DMS114 treated with DMSO at 0.1 percent for 48 hours (cell line): Measurements from ENCODE around the gene TSPAN16.

Experiments
- DNase-seq: peaks from one replicate; lab custom pipeline; 2025; ENCODE audit not compliant: unreplicated experiment; lab: John Stamatoyannopoulos, UW

The TSPAN16 gene

GRCh38 chr19:11267316-11268085 is 28.5 kb upstream of the TSPAN16 start:
- no peak for DNase-seq

GRCh38 chr19:11268783-11269267 is 27.1 kb upstream of the TSPAN16 start:
- no peak for DNase-seq

GRCh38 chr19:11269408-11269807 is 26.6 kb upstream of the TSPAN16 start:
- DNase-seq: no peak

GRCh38 chr19:11273296-11273695 is 22.7 kb upstream of the TSPAN16 start:
- DNase-seq: no peak

GRCh38 chr19:11273989-11274388 is 22.0 kb upstream of the TSPAN16 start:
- DNase-seq: no peak

GRCh38 chr19:11274533-11275086 is 21.4 kb upstream of the TSPAN16 start:
- no peak for DNase-seq

DNA sequence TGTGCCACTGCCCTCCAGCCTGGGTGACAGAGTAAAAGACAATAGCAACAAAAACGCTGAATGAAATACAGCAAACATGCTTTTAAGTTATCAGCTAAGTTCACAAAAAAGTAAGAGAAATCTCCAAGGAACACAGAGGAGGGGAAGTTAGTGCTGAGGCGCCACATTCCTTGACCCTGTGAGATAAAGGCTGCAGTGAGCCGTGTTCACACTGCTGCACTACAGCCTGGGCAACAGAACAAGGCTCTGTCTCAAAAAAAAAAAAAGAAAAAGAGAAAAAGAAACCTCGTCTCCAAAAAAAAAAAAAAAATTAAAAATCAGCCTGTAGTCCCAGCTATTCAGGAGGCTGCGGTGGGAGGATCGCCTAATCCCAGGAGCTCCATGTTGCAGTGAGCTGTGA is 17.3 kb upstream of the TSPAN16 start:
- DNase-seq: no peak

GRCh38 chr19:11279505-11280236 is 16.3 kb upstream of the TSPAN16 start:
- no peak for DNase-seq

DNA sequence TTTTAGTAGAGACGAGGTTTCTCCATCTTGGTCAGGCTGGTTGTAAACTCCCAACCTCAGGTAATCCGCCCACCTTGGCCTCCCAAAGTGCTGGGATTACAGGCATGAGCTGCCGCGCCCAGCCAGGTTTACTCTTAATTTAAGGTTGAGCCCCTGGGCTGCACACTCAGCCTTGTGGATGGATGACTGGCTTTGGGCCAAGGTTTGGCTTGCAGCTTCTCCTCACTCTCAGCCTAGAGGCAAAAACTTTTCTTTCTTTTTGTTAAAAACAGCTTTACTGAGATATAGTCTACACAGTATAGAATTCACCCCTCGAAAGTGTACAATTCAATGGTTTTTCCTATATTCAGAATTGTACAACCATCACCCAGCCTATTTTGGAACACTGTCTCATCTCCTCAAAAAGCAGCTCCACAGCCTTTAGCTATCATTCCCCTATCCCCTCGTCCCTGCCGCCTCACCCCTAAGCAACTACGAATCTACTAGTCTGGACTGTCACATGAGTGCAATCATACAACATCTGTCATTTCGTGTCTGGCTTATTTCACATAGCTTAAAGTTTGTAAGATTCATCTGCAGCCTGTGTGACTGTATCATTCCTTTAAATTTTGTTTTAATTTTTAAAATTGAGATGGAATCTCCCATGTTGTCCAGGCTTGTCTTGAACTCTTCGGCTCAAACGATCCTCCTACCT is 14.5 kb upstream of the TSPAN16 start:
- no peak for DNase-seq

DNA sequence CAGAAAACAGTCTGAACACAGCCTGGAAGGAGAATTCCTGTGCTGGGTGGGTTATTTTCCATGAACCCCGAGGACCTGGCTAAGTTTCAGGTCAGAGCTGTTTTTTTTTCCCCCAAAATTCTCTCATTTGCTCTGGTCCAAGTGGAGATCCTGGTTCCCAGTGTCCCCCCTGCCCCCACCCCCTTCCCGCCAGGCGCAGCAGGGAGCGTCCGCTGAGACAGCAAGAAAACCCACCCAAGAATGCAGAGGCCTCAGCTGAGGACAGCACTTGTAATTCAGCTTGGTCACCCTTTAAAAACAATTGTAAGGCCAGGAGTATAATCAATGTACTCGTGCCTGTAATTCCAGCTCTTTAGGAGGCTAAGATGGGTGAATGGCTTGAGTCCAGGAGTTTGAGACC is 11.4 kb upstream of the TSPAN16 start:
- DNase-seq: no peak

- DNase-seq: no peak
Observed at GRCh38 chr19:11286312-11286974, 9.5 kb upstream of the TSPAN16 start.

DNA sequence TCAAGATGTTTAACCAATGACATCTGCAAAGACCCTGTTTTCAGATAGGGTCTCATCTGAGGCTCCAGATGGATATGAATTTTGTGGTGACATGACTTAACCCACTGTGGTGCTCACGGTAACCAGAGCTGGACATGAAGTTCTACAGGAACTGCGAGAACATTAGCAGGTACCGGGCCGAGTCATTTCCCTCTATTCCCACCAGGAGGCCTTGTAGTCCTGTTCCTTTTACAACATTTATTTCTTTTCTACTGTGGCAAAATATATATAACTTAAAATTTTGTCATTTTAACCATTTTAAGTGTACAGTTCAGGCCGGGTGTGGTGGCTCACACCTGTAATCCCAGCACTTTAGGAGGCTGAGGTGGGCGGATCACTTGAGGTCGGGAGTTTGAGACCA is 7.6 kb upstream of the TSPAN16 start:
- DNase-seq: no peak

DNA sequence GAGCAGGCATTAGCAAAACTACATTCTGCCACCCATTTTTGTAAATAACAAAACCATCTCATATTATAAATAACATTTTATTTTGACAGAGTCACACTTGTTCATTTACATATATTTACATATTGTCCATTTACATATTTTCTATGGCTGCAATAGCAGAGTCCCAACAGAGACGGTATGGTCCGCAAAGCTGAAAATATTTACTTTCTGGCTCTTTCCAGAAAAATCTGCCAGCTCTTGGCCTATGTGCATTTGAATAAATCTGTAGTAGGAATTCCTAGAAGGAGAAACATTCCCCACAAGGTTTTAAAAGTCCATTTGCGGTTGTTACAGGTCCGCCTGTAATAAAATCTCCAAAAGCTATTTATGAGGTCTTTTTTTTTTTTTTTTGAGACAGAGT is 5.7 kb upstream of the TSPAN16 start:
- DNase-seq: no peak

GRCh38 chr19:11291415-11291814 is 4.5 kb upstream of the TSPAN16 start:
- no peak for DNase-seq

DNA sequence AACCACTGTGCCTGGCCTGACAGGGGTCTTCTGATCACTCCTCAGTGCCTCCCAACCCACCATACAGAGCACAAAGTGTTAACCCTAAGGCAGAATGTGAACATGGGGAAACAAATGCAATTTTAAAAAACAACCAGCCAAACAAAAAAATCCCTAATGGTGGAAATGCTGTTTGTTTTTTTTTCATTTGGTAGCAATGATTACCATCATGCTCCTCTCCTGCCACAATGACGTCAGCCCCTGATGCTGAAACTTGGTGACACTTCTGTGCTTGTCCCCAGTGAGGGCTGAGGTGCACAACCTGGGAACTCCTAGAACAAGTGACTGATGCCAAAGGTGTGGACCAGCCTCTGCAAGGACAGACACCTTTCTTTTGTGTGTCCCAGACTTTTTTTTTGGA is 4.0 kb upstream of the TSPAN16 start:
- no peak for DNase-seq

- peak; percentile 77 for DNase-seq
Observed at GRCh38 chr19:11293433-11294389, 2.2 kb upstream of the TSPAN16 start.

DNA sequence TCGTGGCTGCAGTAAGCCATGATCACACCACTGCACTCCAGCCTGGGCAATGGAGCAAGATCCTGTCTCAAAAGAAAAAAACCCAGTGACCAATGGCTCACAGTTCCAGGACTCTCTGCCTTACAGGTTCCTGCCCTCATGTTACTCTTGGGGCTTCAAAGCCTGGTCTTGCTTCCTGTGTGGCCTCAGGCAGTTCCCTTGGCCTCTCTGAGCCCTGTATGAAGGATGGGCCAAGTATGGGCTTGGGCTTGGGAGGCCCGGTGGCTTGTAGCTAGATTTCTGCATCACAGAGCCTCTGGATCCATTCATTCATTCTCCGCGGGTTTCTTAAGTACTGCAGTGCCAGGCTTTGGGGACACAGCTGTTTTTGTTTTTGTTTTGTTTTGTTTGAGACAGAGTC is 780 bp upstream of the TSPAN16 start:
- no peak for DNase-seq

DNA sequence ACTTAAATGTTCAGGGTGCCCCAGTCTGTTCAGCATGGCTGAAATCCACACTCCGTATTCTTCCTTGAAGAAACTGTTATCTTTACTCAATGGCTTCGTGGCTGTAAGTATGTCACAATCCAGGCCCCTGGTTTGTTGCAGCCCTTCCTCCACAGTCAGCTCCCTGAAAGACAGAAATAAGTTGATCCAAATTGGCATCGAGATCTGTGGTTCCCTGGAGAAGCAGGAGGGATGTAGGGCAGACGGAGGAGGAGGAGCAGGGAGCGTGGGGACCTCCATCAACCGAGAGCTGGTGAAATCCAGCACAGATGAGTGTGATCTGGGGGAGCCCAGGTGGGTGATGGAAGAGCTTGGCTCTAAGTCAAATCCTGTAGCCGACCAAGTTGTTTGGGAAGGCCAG is 304 bp downstream of the TSPAN16 start:
- DNase-seq: no peak

DNA sequence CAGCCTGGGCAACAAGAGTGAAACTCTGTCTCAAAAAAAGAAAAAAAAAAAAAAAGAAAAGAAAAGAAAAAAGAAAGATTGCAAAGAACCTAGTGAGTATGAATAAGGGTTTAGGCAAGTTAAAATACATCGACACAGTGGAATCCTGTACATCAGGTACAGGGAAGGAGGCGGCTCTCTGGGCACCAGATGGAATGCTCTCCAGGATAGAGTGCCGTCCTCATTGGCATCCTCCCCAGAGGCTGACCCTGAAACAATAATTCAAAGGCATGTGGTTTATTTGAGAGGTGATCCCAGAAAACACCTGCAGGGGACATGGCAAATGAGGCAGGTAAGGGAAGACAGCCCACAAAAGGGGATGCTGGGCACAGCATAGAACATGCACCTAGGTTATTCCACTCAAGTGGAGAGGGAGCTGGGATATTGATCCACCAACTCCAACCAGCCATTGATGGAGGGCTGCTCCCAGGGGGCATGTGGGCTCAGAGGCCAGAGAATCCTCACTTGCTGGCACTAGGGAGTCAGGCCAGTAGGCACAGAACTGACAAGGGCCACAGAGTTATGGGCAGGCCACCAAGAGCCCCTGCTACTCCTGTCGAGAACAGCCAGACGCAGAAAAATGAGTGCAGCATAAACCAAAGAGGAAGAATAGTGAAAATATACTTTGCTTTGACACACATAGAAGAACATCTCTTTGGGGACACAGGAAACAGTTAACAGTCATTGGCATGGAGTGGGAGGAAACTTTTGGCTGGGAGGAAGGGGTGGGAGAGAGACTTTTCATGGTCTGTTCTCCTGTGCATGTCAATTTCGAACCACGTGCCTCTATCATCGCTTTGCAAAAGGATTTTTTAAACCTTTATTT is 4.2 kb downstream of the TSPAN16 start:
- no peak for DNase-seq
